ENCODE results near the gene C17orf75.
"Not testable (repeated sequence)": the region's sequence is repeated elsewhere in the genome, so short reads cannot be mapped to it uniquely, and the experiment has no call there.

Gene C17orf75

DNA sequence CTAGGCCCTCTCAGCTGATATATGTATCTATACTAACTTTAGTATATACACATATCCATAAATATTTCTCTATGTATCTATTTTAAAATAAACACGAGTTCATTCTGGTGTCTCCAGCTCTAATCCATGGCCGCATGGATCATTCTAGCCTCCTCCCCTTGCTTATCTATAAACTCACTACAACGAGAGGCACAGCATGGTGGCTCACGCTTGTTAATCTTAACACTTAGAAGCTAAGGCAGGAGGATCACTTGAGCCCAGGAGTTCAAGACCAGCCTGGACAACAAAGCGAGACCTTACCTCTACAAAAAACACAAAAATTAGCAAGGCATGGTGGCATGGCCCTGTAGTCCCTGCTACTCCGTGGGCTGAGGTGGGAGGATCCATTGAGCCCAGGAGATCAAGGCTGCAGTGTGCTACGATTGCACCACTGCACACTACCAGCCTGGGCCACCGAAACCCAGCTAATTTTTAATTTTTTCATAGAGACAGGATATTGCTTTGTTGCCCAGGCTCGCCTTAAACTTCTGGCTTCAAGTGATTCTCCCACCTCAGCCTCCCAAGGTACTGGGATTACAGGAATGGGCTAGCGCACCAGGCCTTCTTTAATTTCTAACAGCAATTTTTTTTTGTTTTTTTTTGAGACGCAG lies 4.1 kb upstream of the C17orf75 start:
- no peak for DNase-seq (ENCODE audit: low read depth in 3 of 3)

DNA sequence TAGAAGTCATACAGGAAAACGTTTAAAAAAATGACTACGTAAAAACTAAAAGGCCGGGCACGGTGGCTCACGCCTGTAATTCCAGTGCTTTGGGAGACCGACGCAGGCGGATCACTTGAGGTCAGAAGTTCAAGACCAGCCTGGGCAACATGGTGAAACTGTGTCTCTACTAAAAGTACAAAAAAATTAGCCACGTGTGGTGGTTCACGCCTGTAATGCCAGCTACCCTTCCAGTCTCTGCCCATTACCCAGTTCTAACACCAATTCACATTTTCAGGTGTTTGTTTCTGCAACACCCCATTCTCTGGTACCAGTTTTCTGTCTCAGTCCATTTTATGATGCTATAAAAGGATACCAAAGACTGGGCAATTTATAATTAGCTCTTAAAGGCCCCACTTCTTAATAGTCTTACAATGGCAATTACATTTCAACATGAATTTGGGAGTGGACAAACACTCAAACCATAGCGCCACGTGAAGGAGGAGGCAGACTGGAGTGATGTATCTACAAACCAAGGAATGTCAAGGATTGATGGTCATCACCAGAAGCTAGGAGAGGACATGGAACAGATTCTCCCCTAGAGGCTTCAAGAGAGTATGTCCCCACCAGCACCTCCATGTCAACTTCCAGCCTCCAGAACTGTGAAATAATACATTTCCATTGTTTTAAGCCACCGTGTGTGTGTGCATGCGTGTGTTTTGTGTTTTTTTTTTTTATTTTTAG lies 791 bp upstream of the C17orf75 start:
- no peak for DNase-seq (ENCODE audit: low read depth in 3 of 3)

DNA sequence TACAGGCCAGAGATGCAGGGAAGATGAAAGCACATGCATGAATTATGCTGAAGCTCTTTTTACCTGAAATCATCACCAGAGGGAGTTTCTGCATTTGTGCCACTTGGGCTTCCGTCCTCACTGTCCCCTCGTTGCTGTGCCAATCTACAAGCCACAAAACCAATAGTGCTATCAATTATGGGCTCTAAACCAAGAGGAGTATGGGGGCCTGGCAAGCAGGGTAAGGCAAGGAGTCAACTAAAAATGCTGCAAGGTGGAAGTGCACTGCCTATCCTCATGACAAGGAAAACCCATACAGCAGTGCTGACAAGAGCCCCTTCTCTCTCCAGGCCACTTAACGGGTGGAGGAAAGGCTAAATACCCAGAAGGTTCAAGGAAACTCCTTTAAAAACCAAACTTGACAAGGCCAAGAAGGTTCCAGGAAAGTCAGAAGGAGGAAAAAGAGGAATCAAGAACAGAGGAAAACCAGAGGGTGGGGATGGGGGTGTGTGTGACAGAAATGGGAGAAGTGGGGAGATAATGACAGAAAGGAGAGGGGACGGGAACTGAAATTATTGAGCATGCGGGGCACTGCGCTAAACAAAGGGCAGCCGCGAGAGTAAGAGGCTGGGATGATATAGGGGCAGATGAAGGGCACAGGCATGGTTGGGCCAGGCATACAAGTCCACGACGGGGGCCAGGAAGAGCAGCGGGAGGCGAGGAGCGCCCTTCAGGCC lies 674 bp downstream of the C17orf75 start:
- peak in 1 of 3 donors; percentile 32 for DNase-seq (ENCODE audit: low read depth in 3 of 3)

DNA sequence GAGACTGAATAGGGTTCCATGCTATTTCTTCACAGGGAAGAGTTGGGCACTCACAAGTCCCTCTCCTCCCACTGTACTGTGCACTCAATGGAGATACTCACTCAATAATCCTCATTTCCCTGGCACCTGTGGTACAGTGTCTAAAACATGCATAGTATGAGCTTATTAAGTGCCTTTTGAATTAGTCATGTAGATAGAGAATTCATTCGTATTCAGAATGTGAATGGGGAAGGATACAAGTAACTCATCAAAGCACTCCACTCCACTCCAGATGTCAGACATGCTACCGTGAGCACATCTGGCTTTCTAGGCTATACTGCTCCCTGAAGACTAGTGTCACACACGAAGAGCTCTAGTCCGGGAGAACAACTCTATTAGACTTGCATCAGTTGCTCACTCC lies 6.3 kb downstream of the C17orf75 start:
- DNase-seq (ENCODE audit: low read depth in 3 of 3), result no peak

DNA sequence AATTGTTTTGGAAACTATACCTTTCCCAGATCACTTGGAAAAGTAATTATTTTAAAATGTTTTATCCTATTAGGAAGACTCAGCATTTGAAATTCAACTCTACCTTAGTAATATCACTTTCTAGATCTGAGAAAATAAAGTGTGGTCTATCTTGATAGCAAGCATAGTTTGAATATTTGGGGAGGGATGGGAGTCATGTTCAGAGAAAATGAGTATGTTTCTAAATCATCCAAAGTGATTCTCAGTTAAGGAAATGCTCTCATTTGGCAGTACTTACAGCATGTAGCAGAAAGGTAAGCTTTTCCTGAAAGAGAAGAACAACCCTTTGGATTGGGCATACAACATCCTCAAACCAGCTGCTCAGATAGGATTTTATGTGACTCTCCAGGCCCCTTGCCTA lies 6.9 kb downstream of the C17orf75 start:
- no peak for DNase-seq (ENCODE audit: low read depth in 3 of 3)

DNA sequence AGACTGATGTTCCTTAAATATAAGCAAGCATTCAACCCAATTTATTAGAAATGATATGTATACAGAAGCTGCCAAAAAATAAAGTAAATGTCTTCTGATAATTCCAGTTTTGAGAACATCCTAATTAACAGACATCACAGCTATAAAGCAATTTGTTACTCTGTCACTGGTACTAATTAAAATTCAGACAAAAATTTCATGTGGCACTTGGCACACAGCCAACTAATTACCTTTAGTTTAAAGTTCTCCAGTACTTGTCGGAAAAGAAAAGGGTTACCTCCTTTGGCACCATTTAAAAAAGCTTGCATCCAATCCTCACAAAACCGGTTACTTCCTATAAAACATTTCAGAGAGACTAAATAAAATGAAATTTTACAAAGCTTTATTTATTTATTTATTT lies 8.8 kb downstream of the C17orf75 start:
- no peak for DNase-seq (ENCODE audit: low read depth in 3 of 3)

DNA sequence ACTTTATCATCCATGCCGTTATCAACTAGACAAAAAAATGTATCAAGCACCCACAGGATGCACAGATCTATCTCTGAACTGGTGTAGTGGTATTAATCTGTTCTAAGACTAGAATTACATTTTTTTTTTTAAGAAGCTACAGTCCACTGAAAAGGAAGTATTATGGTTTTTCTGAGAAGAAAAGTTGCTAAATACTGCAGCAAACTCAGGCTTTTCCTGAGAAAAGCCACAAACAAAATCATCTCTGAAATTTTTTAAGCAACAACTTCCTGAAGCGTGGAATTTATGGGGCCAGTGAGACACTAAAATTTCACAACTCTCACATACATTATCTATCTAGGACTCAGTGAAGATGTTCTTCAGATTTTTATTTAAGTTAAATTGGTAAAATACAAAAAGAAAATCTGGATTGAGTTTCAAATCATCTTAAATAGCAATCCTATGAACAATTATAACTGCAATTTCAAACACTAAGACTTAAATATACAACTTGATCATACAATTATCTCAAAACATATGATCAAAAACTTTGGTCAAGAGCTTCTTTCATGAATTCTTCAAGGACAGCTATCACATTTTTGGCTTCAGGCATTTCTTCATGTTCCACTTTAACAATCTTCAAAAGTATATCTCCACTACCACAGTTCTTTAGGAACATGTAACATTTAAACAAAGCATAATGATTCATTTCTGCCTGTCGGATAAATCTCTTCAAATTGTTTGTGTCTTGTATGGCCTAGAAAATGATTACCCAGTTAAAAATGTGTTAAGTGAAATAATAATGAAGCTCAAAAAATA lies 10.5 kb downstream of the C17orf75 start:
- no peak for DNase-seq (ENCODE audit: low read depth in 3 of 3)

DNA sequence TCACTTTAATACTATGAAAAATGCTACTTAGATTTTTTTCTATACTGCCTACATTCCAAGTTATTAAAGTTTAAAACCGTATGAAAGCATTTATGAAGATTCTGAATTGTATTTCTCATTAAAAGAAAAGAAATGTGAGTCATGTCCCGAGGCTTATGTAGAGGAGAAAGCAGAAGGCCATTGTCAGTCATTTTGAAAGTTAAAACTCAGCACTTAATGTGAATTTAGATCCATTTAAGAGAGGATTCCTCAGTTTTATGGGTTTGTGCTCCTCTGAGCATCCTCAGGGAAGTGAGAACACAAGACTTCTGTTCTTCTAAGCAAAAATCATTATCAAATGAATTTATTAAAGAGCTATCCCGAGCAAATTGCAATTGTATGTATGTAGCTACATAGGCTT lies 11.8 kb downstream of the C17orf75 start:
- no peak for DNase-seq (ENCODE audit: low read depth in 3 of 3)

DNA sequence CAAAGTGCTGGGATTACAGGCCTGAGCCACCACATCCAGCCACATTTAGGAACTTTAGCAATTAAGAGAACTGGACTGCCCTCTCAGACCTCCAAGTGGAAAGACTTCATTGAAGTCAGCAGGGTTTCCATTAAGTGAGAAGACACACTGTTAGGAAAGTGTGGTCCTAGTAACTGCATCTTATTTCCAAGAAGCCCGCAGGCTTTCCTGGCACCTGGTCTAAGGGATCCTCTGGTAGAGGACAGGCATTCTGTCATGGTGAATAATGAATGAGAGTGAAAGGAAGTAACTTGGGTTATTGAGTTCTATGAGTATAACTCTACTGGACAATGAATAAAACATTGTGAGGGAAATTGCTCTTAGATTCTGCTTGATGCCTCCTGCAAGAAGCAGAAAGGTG lies 14.1 kb downstream of the C17orf75 start:
- no peak for DNase-seq (ENCODE audit: low read depth in 3 of 3)

DNA sequence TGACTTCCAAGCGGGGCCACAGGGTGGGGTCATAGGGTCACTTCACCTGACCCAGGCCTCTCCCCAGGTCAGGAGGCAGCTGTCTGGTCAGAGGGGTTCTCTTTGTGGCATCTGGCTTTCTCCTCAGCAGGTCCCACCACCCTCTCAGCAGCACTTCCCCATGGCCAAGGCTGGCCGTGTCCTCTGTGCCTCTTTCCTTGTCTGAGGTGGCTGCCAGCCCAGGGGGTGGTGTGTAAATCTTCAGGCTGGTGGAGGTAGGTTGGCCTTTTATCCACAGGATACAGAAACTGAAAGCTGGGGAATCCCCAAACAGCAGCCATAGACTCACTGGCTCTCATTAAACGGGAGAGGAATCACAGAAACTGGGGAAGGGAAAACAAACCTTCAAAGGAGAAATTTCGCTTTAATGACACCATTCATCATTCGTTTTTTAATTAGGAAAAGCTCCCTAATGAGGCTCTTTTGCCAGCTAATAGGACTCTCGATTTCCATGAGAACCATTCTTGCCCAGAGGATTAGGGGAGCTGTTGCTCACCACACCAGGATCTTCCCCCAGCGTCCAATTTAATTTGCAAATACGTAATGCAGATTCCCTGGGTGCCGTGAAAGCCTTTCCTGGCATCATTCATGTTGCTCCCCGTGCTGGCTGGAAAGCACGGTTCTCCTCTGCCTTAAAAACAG lies 18.0 kb downstream of the C17orf75 start:
- DNase-seq (ENCODE audit: low read depth in 3 of 3), result no peak

DNA sequence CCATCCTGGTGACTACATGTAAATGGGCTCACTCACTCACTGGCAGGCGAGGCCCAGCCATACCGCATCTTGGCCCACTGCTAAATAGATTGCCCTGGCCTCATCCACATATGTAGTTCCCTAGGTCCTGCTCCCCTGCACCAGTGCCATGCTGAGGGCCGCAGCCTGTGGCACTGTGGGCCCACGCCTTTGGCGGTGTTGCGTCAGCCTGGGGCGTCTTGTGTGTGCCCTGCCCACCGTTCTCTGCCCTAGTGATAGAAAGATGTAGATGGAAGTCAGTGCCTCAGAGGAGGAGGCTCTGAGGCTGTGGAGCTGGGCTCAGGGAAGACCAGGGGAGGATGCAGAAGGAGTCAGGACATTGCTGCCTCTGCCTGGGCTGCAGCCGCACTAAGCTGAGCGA lies 18.9 kb downstream of the C17orf75 start:
- no peak for DNase-seq (ENCODE audit: low read depth in 3 of 3)

DNA sequence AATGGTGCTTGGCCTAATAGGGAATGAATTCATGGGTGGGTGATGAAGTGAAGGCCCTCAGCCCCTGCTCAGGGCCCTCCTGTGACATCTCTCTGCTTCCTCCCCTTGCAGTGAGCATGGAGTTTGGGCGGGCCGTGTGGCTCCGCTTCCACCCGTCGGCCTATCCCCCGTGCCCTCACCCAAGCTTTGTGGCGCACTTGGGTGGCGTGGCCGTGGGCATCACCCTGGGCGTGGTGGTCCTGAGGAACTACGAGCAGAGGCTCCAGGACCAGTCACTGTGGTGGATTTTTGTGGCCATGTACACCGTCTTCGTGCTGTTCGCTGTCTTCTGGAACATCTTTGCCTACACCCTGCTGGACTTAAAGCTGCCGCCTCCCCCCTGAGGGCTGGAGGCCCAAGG lies 21.1 kb downstream of the C17orf75 start:
- no peak for DNase-seq (ENCODE audit: low read depth in 3 of 3)

DNA sequence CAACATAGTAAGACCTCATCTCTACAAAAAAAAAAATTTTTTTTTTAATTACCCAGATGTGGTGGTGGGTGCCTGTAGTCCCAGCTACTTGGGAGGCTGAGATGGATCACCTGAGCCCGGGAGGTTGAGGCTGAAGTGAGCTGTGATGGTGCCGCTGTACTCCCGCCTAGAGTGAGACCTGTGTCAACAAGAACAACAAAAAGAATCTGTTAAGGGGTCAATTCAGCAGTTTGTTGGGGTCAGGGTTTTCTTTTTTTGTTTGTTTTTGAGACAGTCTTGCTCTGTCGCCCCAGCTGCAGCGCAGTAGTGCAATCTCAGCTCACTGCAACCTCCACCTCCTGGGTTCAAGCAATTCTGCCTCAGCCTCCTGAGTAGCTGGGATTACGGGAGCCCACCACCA lies 21.9 kb downstream of the C17orf75 start:
- DNase-seq (ENCODE audit: low read depth in 3 of 3), result not testable (repeated sequence)

DNA sequence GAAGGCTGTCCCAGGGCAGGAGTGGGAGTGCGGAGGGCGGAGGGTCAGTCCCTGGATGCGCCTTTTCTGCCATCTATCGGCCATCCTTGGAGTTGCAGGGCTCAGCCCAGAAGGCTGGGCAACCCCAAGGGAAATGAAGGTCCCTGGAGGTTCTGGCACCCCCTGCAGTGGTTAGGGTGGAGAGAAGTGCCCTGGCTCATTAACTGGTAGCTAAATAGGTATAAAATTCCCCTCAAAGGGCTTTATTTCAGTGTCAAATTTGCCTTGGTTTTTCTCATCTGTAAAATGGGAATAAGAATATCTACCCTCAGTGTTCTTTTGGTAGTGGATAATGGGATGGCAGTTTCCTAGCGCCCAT lies 22.4 kb downstream of the C17orf75 start:
- peak; percentile 64 to 74 (median 66) for DNase-seq (ENCODE audit: low read depth in 3 of 3)

DNA sequence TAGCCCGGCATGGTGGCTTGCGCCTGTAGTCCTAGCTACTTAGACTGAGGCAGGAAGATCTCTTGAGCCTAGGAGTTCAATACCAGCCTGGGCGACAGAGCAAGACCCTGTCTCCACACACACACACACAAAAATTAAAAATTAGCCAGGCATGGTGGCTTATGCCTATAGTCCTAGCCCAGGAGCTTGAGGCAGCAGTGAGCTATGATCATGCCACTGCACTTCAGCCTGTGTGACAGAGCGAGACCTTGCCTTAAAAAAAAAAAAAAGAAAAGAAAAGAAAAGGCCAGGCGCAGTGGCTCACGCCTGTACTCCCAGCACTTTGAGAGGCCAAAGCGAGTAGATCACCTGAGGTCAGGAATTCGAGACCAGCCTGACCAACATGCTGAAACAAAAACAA lies 23.9 kb downstream of the C17orf75 start:
- DNase-seq (ENCODE audit: low read depth in 3 of 3), result no peak

DNA sequence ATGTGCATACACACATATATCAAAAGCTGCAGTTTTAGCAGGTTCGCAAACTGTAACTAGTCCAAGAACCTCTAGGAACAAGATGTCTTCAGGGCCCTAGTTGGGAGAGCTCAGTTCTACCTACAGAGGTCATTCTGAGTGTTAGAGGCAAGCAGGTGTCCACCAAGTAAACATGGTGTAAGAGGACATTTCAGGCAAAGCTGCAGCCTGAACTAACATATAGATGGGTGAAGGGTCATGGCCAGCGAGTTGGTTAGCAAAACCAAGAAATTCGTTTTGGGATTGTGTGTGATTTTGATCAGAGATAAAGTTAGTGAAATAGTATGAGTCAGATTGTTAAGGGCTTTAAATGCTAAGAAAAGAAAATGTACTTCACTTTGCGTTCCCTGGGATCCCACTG lies 24.6 kb downstream of the C17orf75 start:
- DNase-seq (ENCODE audit: low read depth in 3 of 3), result no peak

DNA sequence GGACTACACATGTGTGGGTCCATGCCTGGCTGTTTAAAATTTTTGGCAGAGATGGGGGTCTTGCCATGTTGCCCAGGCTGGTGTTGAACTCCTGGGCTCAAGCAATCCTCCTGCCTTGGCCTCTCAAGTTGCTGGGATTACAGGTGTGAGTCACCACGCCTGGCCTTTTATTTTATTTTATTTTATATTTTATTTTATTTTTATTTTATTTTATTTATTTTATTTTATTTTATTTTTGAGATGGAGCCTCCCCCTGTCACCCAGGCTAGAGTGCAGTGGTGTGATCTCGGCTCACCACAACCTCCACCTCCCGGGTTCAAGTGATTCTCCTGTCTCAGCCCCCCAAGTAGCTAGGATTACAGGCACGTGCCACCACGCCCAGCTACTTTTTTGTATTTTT lies 25.3 kb downstream of the C17orf75 start:
- not testable (repeated sequence) for DNase-seq (ENCODE audit: low read depth in 3 of 3)

DNA sequence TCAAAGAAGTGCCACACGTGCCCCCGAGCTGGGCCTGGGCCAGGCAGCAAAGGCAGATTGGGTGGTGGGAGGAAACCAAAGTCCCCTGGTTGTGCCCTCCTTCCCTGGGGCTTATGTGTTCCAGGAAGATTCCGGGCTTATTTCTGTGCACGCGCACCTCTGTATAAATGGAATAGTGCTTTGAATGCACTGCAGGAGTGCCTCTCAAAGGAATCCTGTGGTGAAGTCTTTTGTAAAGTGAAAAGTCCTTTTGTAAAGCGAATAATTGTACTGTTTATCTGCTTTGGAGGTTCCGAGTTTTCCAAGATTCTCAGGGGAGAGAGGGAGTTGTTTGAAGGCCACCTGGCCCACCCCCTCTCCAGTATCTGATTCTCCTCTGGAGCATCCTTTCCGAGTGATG lies 26.8 kb downstream of the C17orf75 start:
- no peak for DNase-seq (ENCODE audit: low read depth in 3 of 3)

DNA sequence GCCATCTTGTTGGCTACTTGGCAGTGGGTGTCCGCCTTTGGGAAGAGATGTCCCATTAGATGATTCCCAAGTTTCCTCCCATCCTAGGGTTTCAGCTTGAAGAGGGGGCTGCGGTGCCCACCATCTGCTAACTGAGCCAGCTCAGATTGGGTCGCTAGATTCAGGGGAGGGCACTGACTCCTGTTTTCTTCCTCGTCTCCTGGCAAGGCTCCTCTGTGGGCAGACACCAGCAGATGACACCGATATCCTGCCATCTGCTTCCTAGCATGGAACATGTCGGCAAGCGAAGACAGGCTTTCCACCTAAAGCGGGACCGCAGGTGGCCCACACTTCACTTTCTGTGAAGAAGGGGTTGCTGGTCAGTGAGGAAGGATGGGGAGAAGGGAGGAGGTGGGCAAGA lies 27.3 kb downstream of the C17orf75 start:
- DNase-seq (ENCODE audit: low read depth in 3 of 3), result no peak

DNA sequence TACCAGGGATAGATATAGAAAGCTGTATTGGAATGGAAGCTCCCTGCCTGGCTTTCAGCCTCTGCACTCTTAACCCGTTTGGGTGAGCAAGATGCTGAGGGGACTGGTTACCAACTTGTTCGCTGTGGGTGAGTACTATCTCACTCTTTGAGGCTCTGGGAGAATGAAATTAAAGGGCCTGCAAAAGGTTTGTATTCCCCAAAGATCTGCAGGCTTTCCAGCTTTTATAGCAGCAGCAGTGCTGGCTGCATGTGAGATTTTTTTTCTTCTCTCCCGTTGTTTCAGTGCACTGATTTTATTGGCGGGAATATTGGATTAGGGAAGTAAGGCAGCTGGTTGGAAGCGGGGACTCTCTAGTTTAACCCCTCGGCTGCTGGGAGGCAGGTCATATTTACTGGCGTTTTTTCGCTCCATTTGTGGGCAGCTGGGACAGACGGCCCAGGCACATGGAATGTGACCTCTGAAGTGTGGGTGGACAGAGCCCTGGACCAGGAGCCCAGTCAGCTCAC lies 30.9 kb downstream of the C17orf75 start:
- DNase-seq (ENCODE audit: low read depth in 3 of 3), result no peak

DNA sequence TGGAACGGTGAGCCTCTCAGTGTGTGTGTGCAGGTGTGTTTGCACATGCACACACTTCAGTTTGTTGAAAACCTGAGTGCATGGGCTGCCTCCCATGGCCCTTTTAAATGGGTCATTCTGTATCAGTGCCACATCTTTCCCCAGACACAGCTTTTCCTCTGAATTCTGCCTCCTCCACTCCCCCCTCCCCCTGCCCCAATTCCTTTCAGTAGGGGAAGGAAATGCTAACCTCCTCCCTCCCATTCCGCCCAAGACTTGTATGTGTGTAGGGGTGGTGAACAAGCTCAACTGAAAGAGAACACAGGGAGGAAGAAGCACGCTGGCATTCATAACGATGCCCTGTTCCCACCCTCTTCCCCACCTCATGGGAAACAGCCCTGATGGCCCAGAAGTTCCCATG lies 34.3 kb downstream of the C17orf75 start:
- DNase-seq (ENCODE audit: low read depth in 3 of 3), result no peak

DNA sequence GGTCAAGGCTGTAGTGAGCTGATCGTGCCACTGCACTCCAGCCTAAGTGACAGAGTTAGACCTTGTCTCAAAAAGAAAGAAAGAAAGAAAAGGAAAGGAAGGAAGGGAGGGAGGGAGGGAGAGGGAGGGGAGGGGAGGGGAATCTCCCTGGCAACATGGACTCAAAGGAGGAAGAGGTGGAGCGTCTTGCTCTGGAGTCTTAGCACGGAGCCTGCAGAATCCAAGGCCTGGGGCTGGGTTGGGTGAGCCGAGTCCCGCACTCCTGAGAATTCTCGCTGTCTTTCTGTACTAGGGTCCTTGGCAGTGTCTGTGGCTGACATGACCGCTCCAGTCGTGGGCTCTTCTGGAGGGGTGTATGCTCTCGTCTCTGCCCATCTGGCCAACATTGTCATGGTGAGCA lies 36.9 kb downstream of the C17orf75 start:
- DNase-seq (ENCODE audit: low read depth in 3 of 3), result no peak

Measured in stimulated activated CD4-positive, alpha-beta T cell treated with anti-CD3 and anti-CD28 coated beads, TNF-alpha, amount 100 ng/mL, for 48 hours (primary cell).